Glutamatergic neuron (in vitro differentiated cells): ENCODE measurements around the gene BTBD17. TPM values are rescaled to one million over a fixed set of nuclear protein-coding genes. Genes with fewer than 3 reads are reported as not detected.

Source experiments
- DNase-seq: peaks from one replicate; pipeline ENCODE4 v3.0.0; 2022
- H3K27ac Mint-ChIP-seq: one replicate; pipeline ENCODE4 v1.8.0; 2020; ENCODE audit warnings: mild to moderate bottlenecking, mixed read lengths, inconsistent platforms; ENCODE audit not compliant: unreplicated experiment
- H3K27me3 Mint-ChIP-seq: one replicate; pipeline ENCODE4 v1.8.0; 2020; ENCODE audit warnings: mild to moderate bottlenecking, moderate library complexity, mixed read lengths, inconsistent platforms; ENCODE audit not compliant: unreplicated experiment
- H3K36me3 Mint-ChIP-seq: one replicate; pipeline ENCODE4 v1.8.0; 2020; ENCODE audit warnings: mild to moderate bottlenecking, mixed read lengths, inconsistent platforms; ENCODE audit not compliant: unreplicated experiment
- H3K4me1 Mint-ChIP-seq: one replicate; pipeline ENCODE4 v1.8.0; 2020; ENCODE audit warnings: mild to moderate bottlenecking, low read depth, mixed read lengths, inconsistent platforms; ENCODE audit not compliant: unreplicated experiment
- H3K4me3 Mint-ChIP-seq: one replicate; pipeline ENCODE4 v1.8.0; 2020; ENCODE audit warnings: mild to moderate bottlenecking, mixed read lengths, inconsistent platforms; ENCODE audit not compliant: unreplicated experiment
- H3K9me3 Mint-ChIP-seq: one replicate; pipeline ENCODE4 v1.8.0; 2020; ENCODE audit warnings: mild to moderate bottlenecking, moderate library complexity, mixed read lengths, inconsistent platforms; ENCODE audit not compliant: unreplicated experiment
- total RNA-seq: library from RNA; stranded (reverse); fragmentation: NEBNext Ultra II Directional; extraction: Animal tissue kit (Norgen Biotek cat#: 25700); gene quantifications from one replicate; pipeline ENCODE4 v1.2.1, GENCODE V29; 2021; ENCODE audit not compliant: unreplicated experiment
- TF ChIP-seq, protein P1 (sequence below): fragments of 200-600 bp; sonication (generic); IDR thresholded peaks from one replicate; pipeline ENCODE4 v1.5.0; 2021; ENCODE audit not compliant: partially characterized antibody, unreplicated experiment

Gene BTBD17
- total RNA-seq, 1 donor from 2014 or later, result 310 TPM

GRCh38 chr17:74402048-74402447 is 40.4 kb upstream of the BTBD17 start:
- DNase-seq, result no peak
- Mint-ChIP-seq H3K4me1 (peaks cover 21% of the 10 kb centered on the region), H3K36me3 (no peaks in the 10 kb centered on the region), H3K27me3 (peaks cover 8% of the 10 kb centered on the region), H3K4me3 (no peak overlapping the region), H3K27ac (no peak overlapping the region), H3K9me3 (peaks cover 3% of the 10 kb centered on the region)
- TF ChIP-seq, protein P1, sequence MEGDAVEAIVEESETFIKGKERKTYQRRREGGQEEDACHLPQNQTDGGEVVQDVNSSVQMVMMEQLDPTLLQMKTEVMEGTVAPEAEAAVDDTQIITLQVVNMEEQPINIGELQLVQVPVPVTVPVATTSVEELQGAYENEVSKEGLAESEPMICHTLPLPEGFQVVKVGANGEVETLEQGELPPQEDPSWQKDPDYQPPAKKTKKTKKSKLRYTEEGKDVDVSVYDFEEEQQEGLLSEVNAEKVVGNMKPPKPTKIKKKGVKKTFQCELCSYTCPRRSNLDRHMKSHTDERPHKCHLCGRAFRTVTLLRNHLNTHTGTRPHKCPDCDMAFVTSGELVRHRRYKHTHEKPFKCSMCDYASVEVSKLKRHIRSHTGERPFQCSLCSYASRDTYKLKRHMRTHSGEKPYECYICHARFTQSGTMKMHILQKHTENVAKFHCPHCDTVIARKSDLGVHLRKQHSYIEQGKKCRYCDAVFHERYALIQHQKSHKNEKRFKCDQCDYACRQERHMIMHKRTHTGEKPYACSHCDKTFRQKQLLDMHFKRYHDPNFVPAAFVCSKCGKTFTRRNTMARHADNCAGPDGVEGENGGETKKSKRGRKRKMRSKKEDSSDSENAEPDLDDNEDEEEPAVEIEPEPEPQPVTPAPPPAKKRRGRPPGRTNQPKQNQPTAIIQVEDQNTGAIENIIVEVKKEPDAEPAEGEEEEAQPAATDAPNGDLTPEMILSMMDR, result no peak

- TF ChIP-seq, protein P1, result no peak
- peaks cover 4% of the 10 kb centered on the region for H3K27me3 Mint-ChIP-seq
- peaks cover 34% of the 10 kb centered on the region for H3K4me1 Mint-ChIP-seq
These were observed 34.9 kb upstream of the BTBD17 start for GRCh38 chr17:74396567-74396966.

DNA sequence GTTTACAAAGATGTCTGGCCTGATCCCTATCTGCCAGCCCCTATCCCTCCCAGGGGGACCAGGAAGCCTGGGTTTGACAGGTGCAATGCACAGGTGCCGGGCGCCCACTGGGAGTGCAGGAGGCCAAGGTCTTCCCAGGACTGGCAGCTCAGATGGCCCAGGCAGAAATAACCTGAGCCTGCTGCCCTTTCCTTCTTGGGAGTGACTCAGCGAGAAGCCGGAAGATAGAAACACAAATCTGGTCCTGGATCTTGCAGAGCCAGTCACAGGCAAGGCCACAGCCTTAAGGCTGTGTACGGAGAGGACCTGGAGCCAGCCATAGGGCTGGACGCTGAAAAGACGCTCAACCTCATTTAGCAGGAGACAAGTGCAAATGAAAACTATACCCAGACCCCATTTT is 33.3 kb upstream of the BTBD17 start:
- H3K27me3 Mint-ChIP-seq, result peaks cover 4% of the 10 kb centered on the region
- peak overlapping the region; percentile 5 for H3K4me3 Mint-ChIP-seq
- peaks cover 9% of the 10 kb centered on the region for H3K9me3 Mint-ChIP-seq
- H3K27ac Mint-ChIP-seq, result peak overlapping the region; percentile 40
- peaks cover 34% of the 10 kb centered on the region for H3K4me1 Mint-ChIP-seq
- no peak for DNase-seq
- TF ChIP-seq, protein P1, result no peak
- H3K36me3 Mint-ChIP-seq, result no peaks in the 10 kb centered on the region

More at GRCh38 chr17:74396567-74396966, 34.9 kb upstream of the BTBD17 start:
- H3K36me3 Mint-ChIP-seq, result no peaks in the 10 kb centered on the region
- no peak overlapping the region for H3K4me3 Mint-ChIP-seq
- no peak overlapping the region for H3K27ac Mint-ChIP-seq
- H3K9me3 Mint-ChIP-seq, result peaks cover 3% of the 10 kb centered on the region
- DNase-seq, result no peak

DNA sequence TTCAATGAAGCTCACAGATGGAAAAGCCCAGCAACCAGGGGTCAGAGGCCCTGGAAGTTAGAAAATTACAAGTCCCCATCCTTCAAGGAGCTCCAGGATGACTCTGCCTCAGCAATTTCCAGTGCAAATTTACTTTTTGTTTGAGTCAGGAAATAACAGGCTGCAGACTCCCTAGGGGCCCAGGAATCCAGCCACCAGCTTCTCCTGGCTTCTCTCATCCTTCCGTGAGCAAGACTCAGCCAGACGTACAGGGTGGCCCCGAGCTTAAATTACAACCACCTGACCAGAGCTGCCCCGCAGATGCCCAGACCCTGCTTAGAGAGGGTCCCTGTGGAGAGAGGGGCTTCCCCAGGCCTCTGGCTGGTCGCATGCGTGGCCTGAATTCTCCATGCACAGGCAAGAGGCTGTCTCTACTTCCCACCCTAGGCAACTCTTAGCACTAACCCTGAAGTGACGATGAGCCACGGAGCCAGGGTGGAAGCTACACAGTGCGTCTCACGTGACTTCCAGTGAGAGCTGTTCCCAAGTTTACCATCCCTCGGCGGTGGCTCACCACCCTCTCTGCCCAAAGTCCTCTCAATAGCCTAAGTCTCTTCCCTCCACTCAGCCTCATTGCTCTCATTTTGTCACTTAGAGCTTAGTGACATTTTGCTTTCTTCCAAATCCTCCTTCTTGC is 32.7 kb upstream of the BTBD17 start:
- peaks cover 29% of the 10 kb centered on the region for H3K4me1 Mint-ChIP-seq
- peaks cover 12% of the 10 kb centered on the region for H3K9me3 Mint-ChIP-seq
- TF ChIP-seq, protein P1, result no peak
- peak overlapping the region; percentile 40 for H3K27ac Mint-ChIP-seq
- H3K4me3 Mint-ChIP-seq, result peak overlapping the region; percentile 5
- H3K36me3 Mint-ChIP-seq, result no peaks in the 10 kb centered on the region
- peaks cover 4% of the 10 kb centered on the region for H3K27me3 Mint-ChIP-seq
- no peak for DNase-seq

DNA sequence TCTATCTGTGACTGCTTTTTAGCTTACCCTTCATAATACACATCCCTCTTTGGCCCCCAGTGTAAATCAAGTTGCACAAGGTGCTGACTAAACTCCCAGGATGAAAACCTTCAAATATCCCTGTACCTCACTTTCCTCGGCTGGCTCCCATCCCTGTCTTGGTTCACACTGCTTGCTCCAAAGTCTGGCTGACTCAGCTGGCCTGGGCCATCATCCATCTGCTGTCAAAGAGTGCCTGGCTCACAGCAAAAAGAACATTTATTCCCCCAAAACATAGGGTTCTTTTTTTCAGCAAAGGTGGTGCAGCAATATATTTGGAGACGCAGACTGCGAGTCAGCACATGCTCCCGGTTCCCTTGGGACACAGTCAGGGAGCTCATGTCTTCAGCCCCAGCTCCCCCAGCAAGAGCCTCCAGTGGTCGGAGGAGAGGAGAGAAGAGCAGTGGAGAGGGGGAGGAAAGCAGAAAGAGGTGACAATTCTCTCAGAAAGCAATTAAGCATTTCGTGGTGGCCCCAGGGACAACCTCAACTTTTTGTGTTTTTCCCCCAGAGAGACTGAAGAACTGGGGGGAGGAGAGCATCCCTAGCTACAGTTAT is 31.8 kb upstream of the BTBD17 start:
- Mint-ChIP-seq H3K27ac (peak overlapping the region; percentile 79), H3K4me1 (peaks cover 25% of the 10 kb centered on the region)

More for the DNA sequence above, 31.8 kb upstream of the BTBD17 start:
- no peak for DNase-seq
- TF ChIP-seq, protein P1, result no peak
- H3K9me3 Mint-ChIP-seq, result peaks cover 12% of the 10 kb centered on the region
- H3K36me3 Mint-ChIP-seq, result no peaks in the 10 kb centered on the region
- H3K27me3 Mint-ChIP-seq, result peaks cover 4% of the 10 kb centered on the region
- H3K4me3 Mint-ChIP-seq, result peak overlapping the region; percentile 82
